WTC11 (cell line): Measurements from ENCODE around the gene SKI. TPM values are rescaled to one million over a fixed set of nuclear protein-coding genes. Genes with fewer than 3 reads are reported as not detected.

Experiments
- ATAC-seq: fragments of 200-7000 bp; cut with Tn5 transposase; 2 replicates; pipeline ENCODE4 v1.10.0; 2021; ENCODE audit warnings: mild to moderate bottlenecking, moderate library complexity
- CTCF ChIA-PET: fragments of 300-600 bp; sonication (Branson Sonifier 250); formaldehyde crosslinking; loops from one replicate; lab custom pipeline; 2021; ENCODE audit warnings: antibody characterized with exemption; lab: Charles Lee
- POLR2A ChIA-PET: fragments of 350-600 bp; sonication (Branson Sonifier 250); formaldehyde crosslinking; loops from one replicate; lab custom pipeline; 2021; ENCODE audit warnings: antibody characterized with exemption; lab: Charles Lee
- DNase-seq: peaks from one replicate; pipeline ENCODE4 v3.0.0; 2021; ENCODE audit warnings: low spot score
- H3K27ac Mint-ChIP-seq: 2 replicates; pipeline ENCODE4 v1.8.0; 2021; ENCODE audit warnings: mixed read lengths
- H3K27me3 Mint-ChIP-seq: 2 replicates; pipeline ENCODE4 v1.8.0; 2021; ENCODE audit warnings: low read depth, mild to moderate bottlenecking, moderate library complexity, mixed read lengths
- H3K36me3 Mint-ChIP-seq: 2 replicates; pipeline ENCODE4 v1.8.0; 2021; ENCODE audit warnings: mixed read lengths
- H3K4me1 Mint-ChIP-seq: 2 replicates; pipeline ENCODE4 v1.8.0; 2022; ENCODE audit warnings: mixed read lengths
- H3K4me3 Mint-ChIP-seq: 2 replicates; pipeline ENCODE4 v1.8.0; 2021; ENCODE audit warnings: mild to moderate bottlenecking, moderate library complexity, mixed read lengths
- H3K9me3 Mint-ChIP-seq: 2 replicates; pipeline ENCODE4 v1.8.0; 2021; ENCODE audit warnings: mixed read lengths
- CBFB ChIP-seq: sonication (generic); formaldehyde crosslinking; IDR thresholded peaks from 2 replicates; pipeline ENCODE4 v1.8.1; 2022; ENCODE audit warnings: mild to moderate bottlenecking, low read depth, missing genetic modification reagents
- E2F5 ChIP-seq: sonication (generic); formaldehyde crosslinking; IDR thresholded peaks from 2 replicates; pipeline ENCODE4 v1.8.1; 2022; ENCODE audit warnings: mild to moderate bottlenecking, moderate library complexity, missing genetic modification reagents
- ESRRA ChIP-seq: sonication (generic); formaldehyde crosslinking; IDR thresholded peaks from 2 replicates; pipeline ENCODE4 v1.8.1; 2022; ENCODE audit warnings: mild to moderate bottlenecking, missing genetic modification reagents, borderline replicate concordance
- FOXP1 ChIP-seq: sonication (generic); formaldehyde crosslinking; IDR thresholded peaks from 2 replicates; pipeline ENCODE4 v1.8.0; 2022; ENCODE audit warnings: missing genetic modification reagents, mild to moderate bottlenecking, moderate library complexity, borderline replicate concordance
- GTF2I ChIP-seq: fragments of 250-450 bp; sonication (Bioruptor Pico); conservative IDR thresholded peaks from 2 replicates; pipeline ENCODE4 v1.4.0; 2021; ENCODE audit warnings: mild to moderate bottlenecking
- KAT7 ChIP-seq: sonication (generic); formaldehyde crosslinking; IDR thresholded peaks from 2 replicates; pipeline ENCODE4 v1.8.1; 2023; ENCODE audit warnings: missing genetic modification reagents, mild to moderate bottlenecking, borderline replicate concordance
- MXD4 ChIP-seq: fragments of 250-450 bp; sonication (Bioruptor Pico); IDR thresholded peaks from 2 replicates; pipeline ENCODE4 v1.8.0; 2021; ENCODE audit warnings: mild to moderate bottlenecking, moderate library complexity, borderline replicate concordance
- NFE2L1 ChIP-seq: sonication (generic); formaldehyde crosslinking; IDR thresholded peaks from 2 replicates; pipeline ENCODE4 v1.8.1; 2023; ENCODE audit warnings: missing genetic modification reagents
- RELA ChIP-seq: sonication (generic); formaldehyde crosslinking; IDR thresholded peaks from 2 replicates; pipeline ENCODE4 v1.8.1; 2022; ENCODE audit warnings: missing genetic modification reagents, mild to moderate bottlenecking, borderline replicate concordance
- RORB ChIP-seq: fragments of 250-450 bp; sonication (Bioruptor Pico); IDR thresholded peaks from 2 replicates; pipeline ENCODE4 v1.9.0; 2021; ENCODE audit warnings: mild to moderate bottlenecking
- TCF7 ChIP-seq: sonication (generic); formaldehyde crosslinking; IDR thresholded peaks from 2 replicates; pipeline ENCODE4 v1.8.0; 2022; ENCODE audit warnings: mild to moderate bottlenecking, low read depth, missing genetic modification reagents, moderate library complexity
- ZNF671 ChIP-seq: fragments of 250-450 bp; sonication (Bioruptor Pico); IDR thresholded peaks from 2 replicates; pipeline ENCODE4 v1.8.0; 2021; ENCODE audit warnings: mild to moderate bottlenecking
- total RNA-seq: library from RNA; stranded (reverse); gene quantifications from 3 replicates; pipeline ENCODE4 v1.2.3, GENCODE V29; 2021
- TF ChIP-seq, protein P1 (sequence below): sonication (generic); formaldehyde crosslinking; IDR thresholded peaks from 2 replicates; pipeline ENCODE4 v1.8.0; 2022; ENCODE audit warnings: mild to moderate bottlenecking, missing genetic modification reagents
- TF ChIP-seq, protein P2 (sequence below): sonication (generic); formaldehyde crosslinking; IDR thresholded peaks from 2 replicates; pipeline ENCODE4 v1.8.0; 2022; ENCODE audit warnings: mild to moderate bottlenecking, missing genetic modification reagents
- TF ChIP-seq, protein P3 (sequence below): fragments of 250-450 bp; sonication (Bioruptor Pico); IDR thresholded peaks from 2 replicates; pipeline ENCODE4 v1.8.0; 2021; ENCODE audit warnings: mild to moderate bottlenecking
- TF ChIP-seq, protein P4 (sequence below): fragments of 200-600 bp; IDR thresholded peaks from 2 replicates; pipeline ENCODE4 v1.8.0; 2022; ENCODE audit warnings: antibody characterized with exemption
- TF ChIP-seq, protein P5 (sequence below): sonication (generic); formaldehyde crosslinking; IDR thresholded peaks from 2 replicates; pipeline ENCODE4 v1.8.0; 2023; ENCODE audit warnings: missing genetic modification reagents

SKI gene
- total RNA-seq, 1 experiment from 2014 or later: 88.6 TPM

DNA sequence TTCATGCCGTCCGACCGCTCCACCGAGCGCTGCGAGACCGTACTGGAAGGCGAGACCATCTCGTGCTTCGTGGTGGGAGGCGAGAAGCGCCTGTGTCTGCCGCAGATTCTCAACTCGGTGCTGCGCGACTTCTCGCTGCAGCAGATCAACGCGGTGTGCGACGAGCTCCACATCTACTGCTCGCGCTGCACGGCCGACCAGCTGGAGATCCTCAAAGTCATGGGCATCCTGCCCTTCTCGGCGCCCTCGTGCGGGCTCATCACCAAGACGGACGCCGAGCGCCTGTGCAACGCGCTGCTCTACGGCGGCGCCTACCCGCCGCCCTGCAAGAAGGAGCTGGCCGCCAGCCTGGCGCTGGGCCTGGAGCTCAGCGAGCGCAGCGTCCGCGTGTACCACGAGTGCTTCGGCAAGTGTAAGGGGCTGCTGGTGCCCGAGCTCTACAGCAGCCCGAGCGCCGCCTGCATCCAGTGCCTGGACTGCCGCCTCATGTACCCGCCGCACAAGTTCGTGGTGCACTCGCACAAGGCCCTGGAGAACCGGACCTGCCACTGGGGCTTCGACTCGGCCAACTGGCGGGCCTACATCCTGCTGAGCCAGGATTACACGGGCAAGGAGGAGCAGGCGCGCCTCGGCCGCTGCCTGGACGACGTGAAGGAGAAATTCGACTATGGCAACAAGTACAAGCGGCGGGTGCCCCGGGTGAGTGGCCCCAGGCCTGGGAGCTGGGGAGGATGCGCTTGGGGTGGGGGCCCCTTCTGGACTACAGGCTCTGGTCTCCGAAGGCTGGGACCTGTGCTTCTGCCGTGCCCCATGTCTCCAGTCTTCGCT is 1.1 kb downstream of the SKI start (continued):
- TF ChIP-seq, protein P1, sequence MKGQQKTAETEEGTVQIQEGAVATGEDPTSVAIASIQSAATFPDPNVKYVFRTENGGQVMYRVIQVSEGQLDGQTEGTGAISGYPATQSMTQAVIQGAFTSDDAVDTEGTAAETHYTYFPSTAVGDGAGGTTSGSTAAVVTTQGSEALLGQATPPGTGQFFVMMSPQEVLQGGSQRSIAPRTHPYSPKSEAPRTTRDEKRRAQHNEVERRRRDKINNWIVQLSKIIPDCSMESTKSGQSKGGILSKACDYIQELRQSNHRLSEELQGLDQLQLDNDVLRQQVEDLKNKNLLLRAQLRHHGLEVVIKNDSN: 0 out of 2 replicates have a peak, but pooled peaks have one; percentile 46
- no peak for TF ChIP-seq GTF2I (CRISPR knock-in tag)
- TF ChIP-seq ZNF671 (CRISPR knock-in tag): no peak
- no peak for TF ChIP-seq CBFB (CRISPR knock-in tag)
- TF ChIP-seq MXD4 (CRISPR knock-in tag): no peak
- TF ChIP-seq, protein P2, sequence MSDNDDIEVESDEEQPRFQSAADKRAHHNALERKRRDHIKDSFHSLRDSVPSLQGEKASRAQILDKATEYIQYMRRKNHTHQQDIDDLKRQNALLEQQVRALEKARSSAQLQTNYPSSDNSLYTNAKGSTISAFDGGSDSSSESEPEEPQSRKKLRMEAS (CRISPR knock-in tag): peak; percentile 36
- peak; percentile 58; the same call in 1 of the 2 replicates for TF ChIP-seq TCF7 (CRISPR knock-in tag)
- TF ChIP-seq KAT7: no peak; the same call in 1 of the 2 replicates
- TF ChIP-seq FOXP1 (CRISPR knock-in tag): peak; percentile 30; the same call in 1 of the 2 replicates
- TF ChIP-seq ESRRA (CRISPR knock-in tag): 0 out of 2 replicates have a peak, but pooled peaks have one; percentile 49
- TF ChIP-seq, protein P3, sequence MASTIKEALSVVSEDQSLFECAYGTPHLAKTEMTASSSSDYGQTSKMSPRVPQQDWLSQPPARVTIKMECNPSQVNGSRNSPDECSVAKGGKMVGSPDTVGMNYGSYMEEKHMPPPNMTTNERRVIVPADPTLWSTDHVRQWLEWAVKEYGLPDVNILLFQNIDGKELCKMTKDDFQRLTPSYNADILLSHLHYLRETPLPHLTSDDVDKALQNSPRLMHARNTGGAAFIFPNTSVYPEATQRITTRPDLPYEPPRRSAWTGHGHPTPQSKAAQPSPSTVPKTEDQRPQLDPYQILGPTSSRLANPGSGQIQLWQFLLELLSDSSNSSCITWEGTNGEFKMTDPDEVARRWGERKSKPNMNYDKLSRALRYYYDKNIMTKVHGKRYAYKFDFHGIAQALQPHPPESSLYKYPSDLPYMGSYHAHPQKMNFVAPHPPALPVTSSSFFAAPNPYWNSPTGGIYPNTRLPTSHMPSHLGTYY (CRISPR knock-in tag): no peak
- 0 out of 2 replicates have a peak, but pooled peaks have one; percentile 47 for TF ChIP-seq RELA
- no peak for TF ChIP-seq RORB
- TF ChIP-seq NFE2L1: no peak
- TF ChIP-seq, protein P4, sequence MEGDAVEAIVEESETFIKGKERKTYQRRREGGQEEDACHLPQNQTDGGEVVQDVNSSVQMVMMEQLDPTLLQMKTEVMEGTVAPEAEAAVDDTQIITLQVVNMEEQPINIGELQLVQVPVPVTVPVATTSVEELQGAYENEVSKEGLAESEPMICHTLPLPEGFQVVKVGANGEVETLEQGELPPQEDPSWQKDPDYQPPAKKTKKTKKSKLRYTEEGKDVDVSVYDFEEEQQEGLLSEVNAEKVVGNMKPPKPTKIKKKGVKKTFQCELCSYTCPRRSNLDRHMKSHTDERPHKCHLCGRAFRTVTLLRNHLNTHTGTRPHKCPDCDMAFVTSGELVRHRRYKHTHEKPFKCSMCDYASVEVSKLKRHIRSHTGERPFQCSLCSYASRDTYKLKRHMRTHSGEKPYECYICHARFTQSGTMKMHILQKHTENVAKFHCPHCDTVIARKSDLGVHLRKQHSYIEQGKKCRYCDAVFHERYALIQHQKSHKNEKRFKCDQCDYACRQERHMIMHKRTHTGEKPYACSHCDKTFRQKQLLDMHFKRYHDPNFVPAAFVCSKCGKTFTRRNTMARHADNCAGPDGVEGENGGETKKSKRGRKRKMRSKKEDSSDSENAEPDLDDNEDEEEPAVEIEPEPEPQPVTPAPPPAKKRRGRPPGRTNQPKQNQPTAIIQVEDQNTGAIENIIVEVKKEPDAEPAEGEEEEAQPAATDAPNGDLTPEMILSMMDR: no peak

DNA sequence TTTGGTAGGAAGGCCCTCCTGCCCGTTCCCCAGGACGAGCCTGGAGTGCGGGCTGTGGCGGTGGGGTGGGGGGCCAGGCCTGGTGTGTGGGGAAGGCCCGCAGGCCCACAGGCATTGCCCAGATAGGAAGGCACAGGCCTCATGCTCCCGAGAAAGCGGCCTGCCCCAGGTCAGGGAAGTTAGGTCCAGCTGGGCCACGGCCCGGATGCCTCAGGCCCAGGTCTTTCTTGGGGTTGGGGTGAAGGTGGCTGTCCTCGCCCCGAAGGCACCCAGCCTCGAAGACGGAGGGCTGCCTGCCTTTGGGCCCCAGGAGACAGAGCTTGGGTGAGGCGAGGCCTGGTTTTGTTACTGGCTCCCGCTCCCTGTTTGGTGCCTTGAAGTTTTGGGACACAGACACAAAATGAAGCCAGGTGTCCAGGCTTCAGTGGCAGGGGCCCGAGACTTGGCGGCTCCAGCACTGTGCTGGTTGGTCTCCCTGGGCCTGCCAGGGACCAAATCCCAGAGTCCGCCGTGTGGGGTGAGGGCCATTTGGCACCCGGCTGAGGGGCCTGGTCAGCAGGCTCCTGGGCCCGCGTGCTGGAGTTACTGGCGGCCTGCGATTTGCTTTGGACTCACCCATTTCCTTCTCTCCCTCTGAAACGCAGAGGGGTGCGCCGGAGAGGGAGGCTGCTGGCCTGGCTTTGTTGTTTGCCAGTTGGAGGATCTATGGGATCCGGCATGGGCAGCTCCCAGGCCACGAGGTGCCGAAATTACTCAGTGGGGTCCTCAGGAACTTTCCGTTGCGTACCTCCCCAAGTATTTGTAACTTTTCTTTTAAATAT is 2.0 kb downstream of the SKI start:
- ChIA-PET POLR2A (interaction anchor here (1.0 to 1.8 kb wide), 3 partner anchors 26 to 31 kb away, joined by 3 to 6 read pairs (median 3); no protein-coding TSS in a partner anchor), CTCF (interaction anchor here (1.0 to 5.1 kb wide), 6 partner anchors 31 to 152 kb away, joined by 5 to 28 read pairs (median 8); partner anchors contain the start of gene FAAP20)
- Mint-ChIP-seq H3K27me3 (no peaks in the 10 kb centered on the region), H3K27ac (peak overlapping the region; percentile 72; the same call in 1 of the 2 replicates), H3K4me1 (peaks cover 43% of the 10 kb centered on the region), H3K9me3 (no peaks in the 10 kb centered on the region), H3K36me3 (no peaks in the 10 kb centered on the region), H3K4me3 (peak overlapping the region; percentile 96)
- TF ChIP-seq, protein P5, sequence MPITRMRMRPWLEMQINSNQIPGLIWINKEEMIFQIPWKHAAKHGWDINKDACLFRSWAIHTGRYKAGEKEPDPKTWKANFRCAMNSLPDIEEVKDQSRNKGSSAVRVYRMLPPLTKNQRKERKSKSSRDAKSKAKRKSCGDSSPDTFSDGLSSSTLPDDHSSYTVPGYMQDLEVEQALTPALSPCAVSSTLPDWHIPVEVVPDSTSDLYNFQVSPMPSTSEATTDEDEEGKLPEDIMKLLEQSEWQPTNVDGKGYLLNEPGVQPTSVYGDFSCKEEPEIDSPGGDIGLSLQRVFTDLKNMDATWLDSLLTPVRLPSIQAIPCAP (CRISPR knock-in tag): no peak
- 0 out of 2 replicates have a peak, but pooled peaks have one; percentile 7 for TF ChIP-seq E2F5 (CRISPR knock-in tag)
- ATAC-seq (no peak), DNase-seq (no peak)
